Omental fat pad (tissue), 4 donors: ENCODE results near the gene RGS11. TPM values are rescaled to one million over a fixed set of nuclear protein-coding genes. Genes with fewer than 3 reads are reported as not detected.

Source experiments
- ATAC-seq: fragments of 150-250 bp; one replicate; pipeline ENCODE4 v1.9.1; 2016; ENCODE audit warnings: mild to moderate bottlenecking, moderate library complexity; ENCODE audit not compliant: low FRiP score
- DNase-seq: peaks from one replicate; pipeline ENCODE4 v3.0.0-alpha.2; 2019; ENCODE audit warnings: low spot score
- total RNA-seq, 4 donors: library from RNA; depleted of rRNA; stranded (reverse); fragments of >200 nt; gene quantifications; one replicate each; pipeline ENCODE4 v1.1.0, GENCODE V29; 2016
- TF ChIP-seq, protein P1 (sequence below), 3 donors: fragments of 450-650 bp; IDR thresholded peaks; one replicate each; pipeline ENCODE4 v1.5.1; 2016 to 2017; ENCODE audit warnings: antibody characterized with exemption in 3 of 3, mild to moderate bottlenecking in 3 of 3, moderate library complexity in 2 of 3

The RGS11 gene
- total RNA-seq, 4 donors from 2014 or later = 5.0 to 23.5 (median 13.8) TPM

DNA sequence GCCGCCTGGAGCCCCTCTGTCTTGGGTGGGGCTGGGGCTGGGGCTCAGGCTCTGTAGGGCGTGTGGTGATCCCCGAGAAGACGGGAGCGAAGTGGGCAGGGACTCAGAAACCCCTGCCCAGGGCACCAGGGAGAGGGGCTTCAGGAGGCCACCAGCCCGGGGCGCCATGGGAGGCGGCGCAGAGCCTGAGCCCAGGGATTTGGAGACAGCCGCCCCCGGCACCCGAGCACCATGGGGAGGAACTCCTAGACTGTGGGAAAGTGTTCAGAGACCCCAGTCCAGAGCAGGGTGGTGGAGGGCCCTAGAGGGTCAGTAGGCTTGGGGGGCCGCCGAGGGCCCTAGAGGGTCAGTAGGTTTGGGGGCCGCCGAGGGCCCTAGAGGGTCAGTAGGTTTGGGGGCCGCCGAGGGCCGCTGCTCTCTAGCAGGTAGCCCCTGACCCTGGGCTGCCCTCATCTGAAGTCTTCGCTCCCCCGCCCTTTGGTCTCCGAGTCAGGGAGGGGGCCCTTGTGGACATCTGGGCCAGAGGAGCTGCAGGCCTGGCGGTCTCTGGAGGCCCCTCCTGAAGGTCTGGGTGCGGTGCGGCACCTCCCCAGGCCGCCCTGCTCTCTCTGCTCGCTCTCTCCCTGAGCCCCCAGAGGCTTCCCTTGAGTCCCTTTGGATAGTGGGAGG is 5.4 kb upstream of the RGS11 start:
- DNase-seq (no peak), ATAC-seq (no peak)
- TF ChIP-seq, protein P1, sequence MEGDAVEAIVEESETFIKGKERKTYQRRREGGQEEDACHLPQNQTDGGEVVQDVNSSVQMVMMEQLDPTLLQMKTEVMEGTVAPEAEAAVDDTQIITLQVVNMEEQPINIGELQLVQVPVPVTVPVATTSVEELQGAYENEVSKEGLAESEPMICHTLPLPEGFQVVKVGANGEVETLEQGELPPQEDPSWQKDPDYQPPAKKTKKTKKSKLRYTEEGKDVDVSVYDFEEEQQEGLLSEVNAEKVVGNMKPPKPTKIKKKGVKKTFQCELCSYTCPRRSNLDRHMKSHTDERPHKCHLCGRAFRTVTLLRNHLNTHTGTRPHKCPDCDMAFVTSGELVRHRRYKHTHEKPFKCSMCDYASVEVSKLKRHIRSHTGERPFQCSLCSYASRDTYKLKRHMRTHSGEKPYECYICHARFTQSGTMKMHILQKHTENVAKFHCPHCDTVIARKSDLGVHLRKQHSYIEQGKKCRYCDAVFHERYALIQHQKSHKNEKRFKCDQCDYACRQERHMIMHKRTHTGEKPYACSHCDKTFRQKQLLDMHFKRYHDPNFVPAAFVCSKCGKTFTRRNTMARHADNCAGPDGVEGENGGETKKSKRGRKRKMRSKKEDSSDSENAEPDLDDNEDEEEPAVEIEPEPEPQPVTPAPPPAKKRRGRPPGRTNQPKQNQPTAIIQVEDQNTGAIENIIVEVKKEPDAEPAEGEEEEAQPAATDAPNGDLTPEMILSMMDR (IDR thresholded peaks at IDR 0.05) = no peak

DNA sequence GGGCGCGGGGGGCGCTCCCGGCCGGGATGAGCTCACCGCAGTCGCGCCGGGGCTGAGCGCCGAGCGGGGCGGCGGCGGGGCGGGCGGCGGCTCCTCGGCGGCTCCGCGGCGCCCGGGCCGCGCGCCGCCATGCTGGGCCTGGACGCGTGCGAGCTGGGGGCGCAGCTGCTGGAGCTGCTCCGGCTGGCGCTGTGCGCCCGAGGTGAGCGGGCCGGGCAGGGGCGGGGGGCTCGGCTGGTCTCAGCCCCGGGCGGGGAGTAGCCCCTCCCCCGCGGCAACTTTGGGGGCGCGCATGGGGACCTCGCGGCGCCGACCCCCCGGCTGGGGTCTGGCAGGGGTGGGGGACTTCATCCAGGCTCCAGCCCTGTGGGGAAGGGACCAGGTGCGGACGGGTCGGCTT is 4.8 kb upstream of the RGS11 start, which contains the start of gene ARHGDIG:
ARHGDIG (plus strand) TSS at position 40 of the 400 bp plus-strand sequence; CDS start at position 130, 90 bp downstream.
- DNase-seq (no peak), ATAC-seq (peak; percentile 22)
- TF ChIP-seq, protein P1 (IDR thresholded peaks at IDR 0.05) = no peak

DNA sequence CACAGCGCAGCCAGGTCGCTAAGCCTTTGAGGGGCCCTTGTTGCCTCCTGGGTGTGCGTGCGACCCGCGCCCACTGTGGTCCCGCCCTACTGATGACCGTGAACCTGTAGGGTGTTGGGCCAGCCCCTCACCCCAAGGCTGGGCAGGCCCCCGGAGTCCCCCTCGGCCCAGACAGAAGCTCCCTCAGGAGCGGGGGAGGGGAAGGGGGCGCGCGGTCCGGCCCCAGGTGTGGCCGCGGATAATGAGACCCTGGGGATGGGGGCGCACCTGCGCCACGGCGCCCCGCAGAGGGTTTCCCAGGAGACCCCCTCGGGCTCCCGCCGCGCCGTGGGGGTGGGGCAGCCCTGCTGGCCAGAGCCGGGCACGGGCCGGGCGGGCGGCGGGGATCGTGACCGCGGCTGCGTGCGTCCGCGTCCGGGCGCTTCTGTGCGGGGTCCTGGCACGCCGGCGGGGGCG is 4.3 kb upstream of the RGS11 start:
- TF ChIP-seq, protein P1 (IDR thresholded peaks at IDR 0.05) = no peak
- DNase-seq (no peak), ATAC-seq (peak; percentile 3)

DNA sequence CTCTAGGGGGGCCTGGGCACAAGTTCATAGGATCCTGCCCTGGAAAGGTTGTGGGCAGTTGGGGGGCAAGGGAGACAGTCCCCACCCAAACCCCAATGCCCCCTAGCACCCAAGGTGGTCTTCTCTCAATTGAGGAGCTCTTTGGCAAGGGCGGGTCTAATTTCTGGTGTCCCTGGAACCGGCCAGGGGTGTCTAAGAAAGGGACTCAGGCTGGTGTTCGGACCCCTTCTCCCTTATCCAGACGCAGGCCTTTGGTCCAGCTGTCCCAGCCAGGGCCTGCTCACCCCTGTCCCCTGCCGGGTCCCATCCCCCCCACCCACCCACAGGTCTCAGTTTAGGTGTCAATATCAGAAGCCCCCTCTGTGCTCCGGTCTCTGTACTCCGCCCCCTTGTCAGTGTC is 3.8 kb upstream of the RGS11 start:
- no peak for DNase-seq
- no peak for ATAC-seq
- TF ChIP-seq, protein P1 (IDR thresholded peaks at IDR 0.05) = no peak

DNA sequence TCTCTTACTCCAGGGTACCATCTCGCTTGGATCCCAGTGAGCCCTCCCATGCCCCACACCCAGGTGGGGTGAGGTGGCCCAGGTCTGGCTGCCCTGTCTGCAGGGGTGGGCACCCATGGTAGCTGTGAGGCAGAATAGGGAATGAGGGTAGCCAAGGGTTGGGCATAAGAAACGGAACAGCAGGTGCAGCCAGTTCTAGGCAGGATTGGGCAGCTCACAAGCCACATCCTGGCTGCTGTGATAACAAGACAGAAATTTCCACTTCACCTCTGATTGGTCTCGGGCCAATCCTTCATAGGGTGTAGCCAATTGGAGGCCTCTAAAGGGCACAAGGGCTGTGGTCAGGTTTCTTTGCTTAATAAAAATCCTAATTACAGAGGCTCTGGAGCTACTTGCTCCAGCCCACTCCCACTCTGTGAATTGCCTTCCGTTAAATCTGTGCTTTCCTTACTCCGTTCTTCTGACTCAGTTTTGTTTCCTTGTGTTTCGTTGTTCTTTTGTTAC is 3.2 kb upstream of the RGS11 start:
- no peak for DNase-seq
- TF ChIP-seq, protein P1 (IDR thresholded peaks at IDR 0.05) = no peak
- no peak for ATAC-seq

DNA sequence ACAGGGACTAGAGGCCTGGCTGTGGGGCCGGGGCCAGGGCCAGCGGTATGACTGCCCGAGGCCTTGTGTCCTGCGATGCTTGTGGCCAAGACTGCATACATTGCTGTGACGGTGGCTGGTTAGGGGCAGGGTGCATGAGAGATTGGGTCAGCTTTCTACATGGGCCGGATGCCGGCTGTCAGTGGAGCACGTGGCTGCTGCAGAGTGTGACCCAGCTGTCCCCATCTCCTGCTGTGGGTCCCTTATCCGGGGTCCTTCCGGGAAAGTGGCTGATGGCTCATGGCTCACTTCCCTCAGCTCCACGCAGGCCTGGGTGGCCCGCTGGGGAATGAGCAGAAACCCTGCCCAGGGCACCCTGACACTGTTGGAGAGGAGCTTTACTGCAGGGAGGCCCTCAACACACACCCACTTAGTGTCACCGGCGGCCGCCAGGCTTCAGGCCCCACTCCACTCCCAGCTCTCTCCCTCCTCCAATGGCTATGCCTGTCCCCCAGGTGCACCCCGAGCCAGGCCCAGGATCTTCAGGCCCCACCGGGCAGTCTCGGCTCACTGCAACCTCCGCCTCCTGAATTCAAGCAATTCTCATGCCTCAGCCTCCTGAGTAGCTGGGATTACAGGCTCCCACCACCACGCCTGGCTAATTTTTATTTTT is 808 bp upstream of the RGS11 start:
- ATAC-seq (no peak), DNase-seq (no peak)
- TF ChIP-seq, protein P1 (IDR thresholded peaks at IDR 0.05) = no peak
